NCI-H510A (cell line): ENCODE data around the gene RCCD1.
A peak's percentile ranks its signal among the peaks of the same experiment; 100 is the strongest.

Experiments used
- DNase-seq: peaks from one replicate; lab custom pipeline; 2025; lab: John Stamatoyannopoulos, UW

The RCCD1 gene

GRCh38 chr15:90966262-90966661 is 11.6 kb downstream of the RCCD1 start:
- no peak for DNase-seq

- no peak for DNase-seq
Measured at GRCh38 chr15:90967206-90967605, 12.5 kb downstream of the RCCD1 start.

GRCh38 chr15:90968434-90968833 is 13.8 kb downstream of the RCCD1 start:
- no peak for DNase-seq

GRCh38 chr15:90970274-90970673 is 15.6 kb downstream of the RCCD1 start:
- no peak for DNase-seq

GRCh38 chr15:90972133-90972532 is 17.4 kb downstream of the RCCD1 start:
- DNase-seq = no peak

- DNase-seq = no peak
Measured at GRCh38 chr15:90974216-90974615, 19.5 kb downstream of the RCCD1 start.

GRCh38 chr15:90979582-90979981 is 24.9 kb downstream of the RCCD1 start:
- no peak for DNase-seq

GRCh38 chr15:90981681-90982080 is 27.0 kb downstream of the RCCD1 start:
- no peak for DNase-seq

GRCh38 chr15:90982135-90982534 is 27.5 kb downstream of the RCCD1 start:
- no peak for DNase-seq

GRCh38 chr15:90986790-90987507 is 32.3 kb downstream of the RCCD1 start:
- no peak for DNase-seq

- DNase-seq = no peak
Measured at GRCh38 chr15:90987561-90988141, 33.0 kb downstream of the RCCD1 start.

- no peak for DNase-seq
Measured at GRCh38 chr15:90988296-90988695, 33.6 kb downstream of the RCCD1 start.

- DNase-seq = no peak
Measured at GRCh38 chr15:90989040-90989768, 34.5 kb downstream of the RCCD1 start.

- no peak for DNase-seq
Measured at GRCh38 chr15:90990446-90990845, 35.8 kb downstream of the RCCD1 start.

GRCh38 chr15:90991587-90992285 is 37.1 kb downstream of the RCCD1 start:
- DNase-seq = no peak

GRCh38 chr15:90994059-90994416 is 39.4 kb downstream of the RCCD1 start:
- DNase-seq = no peak

GRCh38 chr15:90994417-90995311 is 40.0 kb downstream of the RCCD1 start, which contains the start of gene PRC1:
Gene PRC1 (minus strand): TSS chr15:90994535. CDS start chr15:90994417, 118 bp downstream.
- peak; percentile 92 for DNase-seq

GRCh38 chr15:90998737-90999136 is 44.1 kb downstream of the RCCD1 start:
- no peak for DNase-seq

- DNase-seq = no peak
Measured at GRCh38 chr15:91001209-91001608, 46.5 kb downstream of the RCCD1 start.

- no peak for DNase-seq
Measured at GRCh38 chr15:91007266-91007665, 52.6 kb downstream of the RCCD1 start.
